Measurements from ENCODE around the gene NUDT8. TPM values are rescaled to one million over a fixed set of nuclear protein-coding genes. Genes with fewer than 3 reads are reported as not detected.

NUDT8 gene, protein sequence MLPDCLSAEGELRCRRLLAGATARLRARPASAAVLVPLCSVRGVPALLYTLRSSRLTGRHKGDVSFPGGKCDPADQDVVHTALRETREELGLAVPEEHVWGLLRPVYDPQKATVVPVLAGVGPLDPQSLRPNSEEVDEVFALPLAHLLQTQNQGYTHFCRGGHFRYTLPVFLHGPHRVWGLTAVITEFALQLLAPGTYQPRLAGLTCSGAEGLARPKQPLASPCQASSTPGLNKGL
- 7.1 to 14.7 TPM (median 12.2 TPM) in 5 replicates for total RNA-seq (2022; extraction: Qiagen RNA extraction; ENCODE audit: low read depth)

DNA sequence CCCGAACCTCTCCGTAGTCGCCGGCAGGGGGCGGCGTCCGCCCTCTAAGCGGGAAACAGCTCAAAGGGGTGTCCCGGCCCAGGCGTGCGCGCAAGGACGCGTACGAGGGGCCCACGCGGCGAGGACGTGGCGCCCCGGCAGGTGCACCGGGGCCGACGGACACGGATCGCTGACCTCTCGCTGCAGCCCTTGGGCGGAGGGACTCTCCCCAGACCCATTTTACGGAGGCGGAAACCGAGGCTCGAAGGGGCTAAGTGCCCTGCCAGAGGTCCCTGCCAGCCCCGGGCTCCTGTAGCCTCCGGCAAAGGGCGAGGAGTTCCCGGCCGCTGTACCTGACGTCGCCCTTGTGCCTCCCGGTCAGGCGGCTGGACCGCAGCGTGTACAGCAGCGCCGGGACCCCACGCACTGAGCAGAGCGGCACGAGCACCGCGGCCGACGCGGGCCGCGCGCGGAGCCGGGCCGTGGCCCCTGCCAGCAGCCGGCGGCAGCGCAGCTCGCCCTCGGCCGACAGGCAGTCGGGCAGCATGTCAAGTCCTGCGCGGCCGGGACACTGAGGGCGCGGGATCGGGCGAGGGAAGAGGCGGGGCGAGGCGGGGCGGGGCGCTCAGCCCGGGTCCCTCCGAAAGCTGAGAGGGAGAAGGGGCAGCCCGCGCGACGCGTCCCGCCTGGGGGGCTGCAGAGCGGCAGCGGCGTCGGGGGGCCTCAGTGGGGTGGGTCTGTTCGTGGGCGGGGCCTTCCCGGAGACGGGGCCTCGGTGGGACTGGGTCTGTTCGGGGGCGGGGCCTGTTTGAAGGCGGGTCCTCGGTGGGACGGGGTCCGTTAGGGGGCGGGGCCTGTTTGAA, at the start of gene NUDT8:
TSS of gene NUDT8 (minus strand) at position 552 of the 842 bp plus-strand sequence. CDS start at position 526, 26 bp downstream.

DNA sequence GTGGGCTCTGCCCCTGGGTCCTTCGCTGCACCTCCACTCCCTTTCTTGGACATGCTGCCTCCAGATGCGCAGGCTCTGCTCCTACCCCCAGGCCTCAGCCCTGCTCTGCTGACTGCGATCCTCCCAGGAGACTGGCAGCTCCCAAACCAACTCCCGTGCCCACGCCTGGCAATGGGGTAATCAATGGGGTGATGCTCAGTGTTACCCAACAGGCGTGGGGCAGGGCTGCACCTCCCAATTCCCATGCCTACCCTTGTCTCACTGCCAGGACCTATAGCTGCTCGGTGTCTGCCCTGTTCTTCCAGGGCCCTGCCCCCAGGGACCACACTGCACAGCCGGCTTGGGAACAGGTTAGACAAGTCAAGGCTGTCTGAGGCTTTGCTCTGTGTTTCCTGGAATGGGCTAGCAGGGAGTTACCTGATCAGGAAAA, 44.7 kb upstream of the NUDT8 start, which contains the start of gene ALDH3B2:
TSS of gene ALDH3B2 (minus strand) at position 182 of the 430 bp plus-strand sequence. CDS start 7,688 bp downstream, outside the sequence.

DNA sequence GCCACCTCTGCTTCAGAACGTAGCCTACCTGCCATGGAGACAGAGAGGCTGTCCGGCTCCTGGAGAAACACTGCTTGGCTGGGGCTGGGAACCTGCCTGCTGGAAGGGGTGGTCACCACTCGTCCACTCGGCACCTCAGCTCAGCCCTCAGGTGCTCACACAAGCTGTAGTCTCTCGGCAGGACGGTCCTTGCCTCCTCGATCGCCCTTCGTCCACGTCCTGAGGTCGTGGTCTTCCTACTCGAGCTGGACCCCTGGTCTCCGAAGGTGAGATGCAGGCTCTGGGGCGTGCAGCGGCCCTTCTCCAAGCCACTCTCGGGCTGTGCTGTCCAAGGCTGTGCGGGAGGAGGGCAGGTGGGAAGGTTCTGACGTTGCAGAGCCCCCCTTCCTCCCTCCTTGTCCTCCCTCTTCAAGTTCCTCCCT, 9.7 kb upstream of the NUDT8 start, which contains the start of gene TBX10:
TSS of gene TBX10 (minus strand) at position 326 of the 422 bp plus-strand sequence. CDS start at position 35, 291 bp downstream.

DNA sequence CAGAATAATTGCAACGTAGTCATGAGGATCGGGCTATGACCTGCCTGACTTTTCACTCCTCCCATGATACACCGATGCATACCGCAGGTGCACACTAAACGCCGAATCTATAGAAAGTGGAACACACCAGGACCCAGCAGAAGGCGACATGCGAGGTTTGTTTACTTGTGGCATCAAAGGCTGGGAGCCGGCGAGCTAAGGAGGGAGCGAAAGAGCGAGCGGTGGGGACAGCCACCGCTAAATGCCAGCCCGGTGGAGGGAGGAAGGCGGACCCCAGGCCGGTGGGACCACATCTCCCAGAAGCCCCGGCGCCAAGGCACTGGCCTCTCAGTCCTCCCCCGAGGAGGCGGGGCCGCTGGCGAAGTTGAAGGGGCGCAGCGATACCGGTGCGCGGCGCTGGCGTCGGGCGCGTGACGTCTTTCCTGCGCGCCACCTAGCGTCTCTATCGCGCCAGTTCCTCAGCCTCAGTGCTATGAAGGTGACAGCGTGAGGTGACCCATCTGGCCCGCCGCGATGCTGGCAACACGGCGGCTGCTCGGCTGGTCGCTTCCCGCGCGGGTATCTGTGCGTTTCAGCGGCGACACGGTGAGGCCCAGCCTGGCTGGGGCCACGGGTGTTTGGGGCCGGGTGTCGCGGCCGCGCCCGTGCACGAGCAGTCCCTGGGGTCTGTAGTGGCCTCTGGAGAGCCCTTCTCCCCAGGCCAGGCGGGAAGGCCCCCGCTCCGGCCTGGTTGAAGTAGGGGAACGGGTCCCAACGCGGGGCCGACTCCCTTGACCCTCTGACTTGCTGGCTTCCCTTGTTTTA, 23.0 kb downstream of the NUDT8 start, which contains the start of gene NDUFV1:
TSS of gene NDUFV1 (plus strand) at position 445 of the 804 bp plus-strand sequence. CDS start at position 514, 69 bp downstream.

DNA sequence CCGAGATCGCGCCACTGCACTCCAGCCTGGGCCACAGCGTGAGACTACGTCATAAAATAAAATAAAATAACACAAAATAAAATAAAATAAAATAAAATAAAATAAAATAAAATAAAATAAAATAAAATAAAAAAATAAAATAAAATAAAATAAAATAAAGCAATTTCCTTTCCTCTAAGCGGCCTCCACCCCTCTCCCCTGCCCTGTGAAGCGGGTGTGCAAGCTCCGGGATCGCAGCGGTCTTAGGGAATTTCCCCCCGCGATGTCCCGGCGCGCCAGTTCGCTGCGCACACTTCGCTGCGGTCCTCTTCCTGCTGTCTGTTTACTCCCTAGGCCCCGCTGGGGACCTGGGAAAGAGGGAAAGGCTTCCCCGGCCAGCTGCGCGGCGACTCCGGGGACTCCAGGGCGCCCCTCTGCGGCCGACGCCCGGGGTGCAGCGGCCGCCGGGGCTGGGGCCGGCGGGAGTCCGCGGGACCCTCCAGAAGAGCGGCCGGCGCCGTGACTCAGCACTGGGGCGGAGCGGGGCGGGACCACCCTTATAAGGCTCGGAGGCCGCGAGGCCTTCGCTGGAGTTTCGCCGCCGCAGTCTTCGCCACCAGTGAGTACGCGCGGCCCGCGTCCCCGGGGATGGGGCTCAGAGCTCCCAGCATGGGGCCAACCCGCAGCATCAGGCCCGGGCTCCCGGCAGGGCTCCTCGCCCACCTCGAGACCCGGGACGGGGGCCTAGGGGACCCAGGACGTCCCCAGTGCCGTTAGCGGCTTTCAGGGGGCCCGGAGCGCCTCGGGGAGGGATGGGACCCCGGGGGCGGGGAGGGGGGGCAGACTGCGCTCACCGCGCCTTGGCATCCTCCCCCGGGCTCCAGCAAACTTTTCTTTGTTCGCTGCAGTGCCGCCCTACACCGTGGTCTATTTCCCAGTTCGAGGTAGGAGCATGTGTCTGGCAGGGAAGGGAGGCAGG, 46.2 kb downstream of the NUDT8 start, which contains the start of gene GSTP1:
TSS of gene GSTP1 (plus strand) at position 566 of the 958 bp plus-strand sequence. CDS start at position 598, 32 bp downstream.

Other genes with a start within 250 kb of the NUDT8 start
- 21.5 to 36.9 TPM (median 32.9 TPM) in 5 replicates for gene RAD9A, start 238.0 kb downstream of the NUDT8 start, total RNA-seq (2022; extraction: Qiagen RNA extraction; ENCODE audit: low read depth)
- gene PPP1CA, start 228.1 kb downstream of the NUDT8 start, total RNA-seq (2022; extraction: Qiagen RNA extraction; ENCODE audit: low read depth): 270 to 307 TPM (median 296 TPM) in 5 replicates
- gene TBC1D10C, start 225.9 kb downstream of the NUDT8 start, total RNA-seq (2022; extraction: Qiagen RNA extraction; ENCODE audit: low read depth): 0.13 to 0.17 TPM (median 0.14 TPM) in 4 of 5 replicates, not detected in the other
- gene CARNS1, start 214.3 kb downstream of the NUDT8 start, total RNA-seq (2022; extraction: Qiagen RNA extraction; ENCODE audit: low read depth): 0.08 to 0.20 TPM (median 0.13 TPM) in 5 replicates
- gene RPS6KB2, start 201.4 kb downstream of the NUDT8 start, total RNA-seq (2022; extraction: Qiagen RNA extraction; ENCODE audit: low read depth): 39.7 to 51.6 TPM (median 50.4 TPM) in 5 replicates
- gene PTPRCAP, start 192.3 kb downstream of the NUDT8 start, total RNA-seq (2022; extraction: Qiagen RNA extraction; ENCODE audit: low read depth): 0.22 to 0.33 TPM (median 0.30 TPM) in 5 replicates
- 45.4 to 58.5 TPM (median 55.9 TPM) in 5 replicates for gene CORO1B, start 186.5 kb downstream of the NUDT8 start, total RNA-seq (2022; extraction: Qiagen RNA extraction; ENCODE audit: low read depth)
- gene GPR152, start 177.2 kb downstream of the NUDT8 start, total RNA-seq (2022; extraction: Qiagen RNA extraction; ENCODE audit: low read depth): 0.08 TPM in 1 of 5 replicates, not detected in the others
- not detected in 5 replicates for gene CABP4, start 174.6 kb downstream of the NUDT8 start, total RNA-seq (2022; extraction: Qiagen RNA extraction; ENCODE audit: low read depth)
- 40.8 to 73.9 TPM (median 62.8 TPM) in 5 replicates for gene TMEM134, start 160.7 kb downstream of the NUDT8 start, total RNA-seq (2022; extraction: Qiagen RNA extraction; ENCODE audit: low read depth)
- gene AIP, start 146.9 kb downstream of the NUDT8 start, total RNA-seq (2022; extraction: Qiagen RNA extraction; ENCODE audit: low read depth): 42.9 to 51.5 TPM (median 47.9 TPM) in 5 replicates
- 30.3 to 60.6 TPM (median 48.4 TPM) in 5 replicates for gene PITPNM1, start 124.6 kb downstream of the NUDT8 start, total RNA-seq (2022; extraction: Qiagen RNA extraction; ENCODE audit: low read depth)
- gene CDK2AP2, start 121.8 kb downstream of the NUDT8 start, total RNA-seq (2022; extraction: Qiagen RNA extraction; ENCODE audit: low read depth): 60.3 to 99.6 TPM (median 91.5 TPM) in 5 replicates
- not detected in 5 replicates for gene CABP2, start 106.5 kb downstream of the NUDT8 start, total RNA-seq (2022; extraction: Qiagen RNA extraction; ENCODE audit: low read depth)
- 1,410 to 1,790 TPM (median 1,699 TPM) in 5 replicates for gene GSTP1, start 46.1 kb downstream of the NUDT8 start, total RNA-seq (2022; extraction: Qiagen RNA extraction; ENCODE audit: low read depth)
- 131 to 152 TPM (median 143 TPM) in 5 replicates for gene NDUFV1, start 23.0 kb downstream of the NUDT8 start, total RNA-seq (2022; extraction: Qiagen RNA extraction; ENCODE audit: low read depth)
- not detected in 5 replicates for gene TBX10, start 9.8 kb upstream of the NUDT8 start, total RNA-seq (2022; extraction: Qiagen RNA extraction; ENCODE audit: low read depth)
- gene ACY3, start 20.8 kb upstream of the NUDT8 start, total RNA-seq (2022; extraction: Qiagen RNA extraction; ENCODE audit: low read depth): 0.62 to 2.0 TPM (median 1.2 TPM) in 5 replicates
- gene ALDH3B2, start 44.7 kb upstream of the NUDT8 start, total RNA-seq (2022; extraction: Qiagen RNA extraction; ENCODE audit: low read depth): not detected in 5 replicates